HEK293 (cell line): ENCODE measurements around the gene GDF7.

ENCODE experiments used
- CTCF ChIP-seq: fragments of 450-650 bp; formaldehyde crosslinking; IDR thresholded peaks from 2 replicates; pipeline ENCODE4 v1.5.1; 2016; ENCODE audit warnings: missing biosample characterization, missing genetic modification characterization
- SP2 ChIP-seq: fragments of 450-650 bp; formaldehyde crosslinking; IDR thresholded peaks from 2 replicates; pipeline ENCODE4 v1.5.1; 2016; ENCODE audit warnings: missing biosample characterization, missing genetic modification characterization
- YY1 ChIP-seq: fragments of 450-650 bp; formaldehyde crosslinking; IDR thresholded peaks from 2 replicates; pipeline ENCODE4 v1.5.1; 2018; ENCODE audit warnings: missing biosample characterization, missing genetic modification characterization
- ZBTB17 ChIP-seq: fragments of 450-650 bp; formaldehyde crosslinking; IDR thresholded peaks from 2 replicates; pipeline ENCODE4 v1.5.1; 2016; ENCODE audit warnings: missing biosample characterization, missing genetic modification characterization
- ZNF10 ChIP-seq: fragments of 450-650 bp; formaldehyde crosslinking; IDR thresholded peaks from 2 replicates; pipeline ENCODE4 v1.5.1; 2017; ENCODE audit warnings: missing biosample characterization, missing genetic modification characterization
- ZNF138 ChIP-seq: fragments of 450-650 bp; formaldehyde crosslinking; IDR thresholded peaks from 2 replicates; pipeline ENCODE4 v1.5.1; 2016; ENCODE audit warnings: missing biosample characterization, missing genetic modification characterization, borderline replicate concordance
- ZNF175 ChIP-seq: fragments of 450-650 bp; formaldehyde crosslinking; IDR thresholded peaks from 2 replicates; pipeline ENCODE4 v1.5.1; 2016; ENCODE audit warnings: missing biosample characterization, missing genetic modification characterization
- ZNF19 ChIP-seq: fragments of 450-650 bp; formaldehyde crosslinking; IDR thresholded peaks from 2 replicates; pipeline ENCODE4; 2016; ENCODE audit warnings: missing biosample characterization, missing genetic modification characterization, low read depth
- ZNF202 ChIP-seq: fragments of 450-650 bp; formaldehyde crosslinking; IDR thresholded peaks from 2 replicates; pipeline ENCODE4 v1.5.1; 2016; ENCODE audit warnings: missing biosample characterization, missing genetic modification characterization, borderline replicate concordance
- ZNF274 ChIP-seq, 2 experiments: fragments of 200-500 bp in 1 of 2; fragments of 450-650 bp in 1 of 2; sonication (Bioruptor generic) in 1 of 2; formaldehyde crosslinking in 1 of 2; IDR thresholded peaks; 2 replicates each; pipeline versions ENCODE4 v1.5.1 to v1.6.1; 2014 to 2016; ENCODE audit warnings: borderline replicate concordance in 1 of 2, inconsistent platforms in 1 of 2, low read length in 1 of 2, missing biosample characterization in 1 of 2, missing genetic modification characterization in 1 of 2
- ZNF488 ChIP-seq: fragments of 450-650 bp; formaldehyde crosslinking; IDR thresholded peaks from 2 replicates; pipeline ENCODE4 v1.5.1; 2016; ENCODE audit warnings: missing biosample characterization, missing genetic modification characterization
- ZNF518A ChIP-seq: fragments of 450-650 bp; formaldehyde crosslinking; conservative IDR thresholded peaks from 2 replicates; pipeline ENCODE4 v1.5.1; 2016; ENCODE audit warnings: low read depth, missing biosample characterization, missing genetic modification characterization

GRCh38 chr2:20627712-20628380 lies 39.1 kb upstream of the GDF7 start:
- TF ChIP-seq CTCF (tag by site-specific recombination) (no peak), ZNF518A (tag by site-specific recombination) (no peak), ZNF175 (tag by site-specific recombination) (no peak), SP2 (tag by site-specific recombination) (no peak), ZNF274 (IDR thresholded peaks at IDR 0.05; ENCODE audit: low read length) (no peak), ZNF274 (tag by site-specific recombination; IDR thresholded peaks at IDR 0.05; ENCODE audit: borderline replicate concordance) (no peak), ZNF202 (tag by site-specific recombination) (no peak), YY1 (tag by site-specific recombination) (no peak), ZNF488 (tag by site-specific recombination) (no peak), ZNF19 (tag by site-specific recombination) (no peak), ZNF10 (tag by site-specific recombination) (no peak), ZNF138 (tag by site-specific recombination) (no peak), ZBTB17 (no peak)
